Tracheal epithelial cell (primary cell): ENCODE data around the gene RMRP. TPM values are rescaled to one million over a fixed set of nuclear protein-coding genes. Genes with fewer than 3 reads are reported as not detected.

Experiments used
- total RNA-seq: library from RNA; depleted of rRNA; stranded (reverse); fragments of >200 nt; gene quantifications from 2 replicates; pipeline ENCODE4 v1.2.1, GENCODE V29; 2014

Gene RMRP
- total RNA-seq, result 9,806 and 24,624 TPM in 2 replicates

GRCh38 chr9:35657546-35658136 is at the start of gene RMRP:
Gene RMRP (minus strand): TSS chr9:35658019.

GRCh38 chr9:35689542-35690293 is 31.9 kb upstream of the RMRP start, which contains the start of gene TPM2:
Gene TPM2 (minus strand): TSS chr9:35689925. CDS start chr9:35689817, 108 bp downstream.

GRCh38 chr9:35673132-35674024 is 15.6 kb upstream of the RMRP start, which contains the start of gene CA9:
Gene CA9 (plus strand): TSS chr9:35673928. CDS start chr9:35673960, 32 bp downstream.

GRCh38 chr9:35664531-35665470 is 7.0 kb upstream of the RMRP start, which contains the start of gene ARHGEF39:
Gene ARHGEF39 (minus strand): TSS chr9:35665195. CDS start chr9:35665169, 26 bp downstream.

GRCh38 chr9:35658137-35658967 is 533 bp upstream of the RMRP start, which contains the start of gene CCDC107:
Gene CCDC107 (plus strand): TSS chr9:35658292. CDS start chr9:35658380, 88 bp downstream.

GRCh38 chr9:35650341-35651158 is 7.3 kb downstream of the RMRP start, which contains the start of gene SIT1:
Gene SIT1 (minus strand): TSS chr9:35650931. CDS start chr9:35650853, 78 bp downstream.

GRCh38 chr9:35618325-35618727 is 39.5 kb downstream of the RMRP start, which contains the start of gene CD72:
Gene CD72 (minus strand): TSS chr9:35618413. CDS start chr9:35618303, 110 bp downstream.

Other genes starting within 250 kb of the RMRP start
- gene RUSC2, start 167.9 kb downstream of the RMRP start, total RNA-seq, result 4.0 and 10.4 TPM in 2 replicates
- gene TESK1, start 52.8 kb downstream of the RMRP start, total RNA-seq, result 7.7 and 9.4 TPM in 2 replicates
- gene CD72, start 39.6 kb downstream of the RMRP start, total RNA-seq, result 0.72 TPM in 1 of 2 replicates, not detected in the other
- not detected in 2 replicates for gene SIT1, start 7.1 kb downstream of the RMRP start, total RNA-seq
- gene CCDC107, start 273 bp upstream of the RMRP start, total RNA-seq, result 8.1 and 19.5 TPM in 2 replicates
- 1.3 and 4.6 TPM in 2 replicates for gene ARHGEF39, start 7.2 kb upstream of the RMRP start, total RNA-seq
- 9.6 and 35.2 TPM in 2 replicates for gene CA9, start 15.9 kb upstream of the RMRP start, total RNA-seq
- gene TPM2, start 31.9 kb upstream of the RMRP start, total RNA-seq, result 61.0 and 129 TPM in 2 replicates
- gene TLN1, start 74.2 kb upstream of the RMRP start, total RNA-seq, result 92.3 and 171 TPM in 2 replicates
- gene CREB3, start 74.6 kb upstream of the RMRP start, total RNA-seq, result 29.2 and 88.4 TPM in 2 replicates
- gene GBA2, start 91.2 kb upstream of the RMRP start, total RNA-seq, result 26.7 and 30.7 TPM in 2 replicates
- 10.6 and 11.1 TPM in 2 replicates for gene RGP1, start 91.3 kb upstream of the RMRP start, total RNA-seq
- gene MSMP, start 96.3 kb upstream of the RMRP start, total RNA-seq, result not detected in 2 replicates
- gene NPR2, start 133.6 kb upstream of the RMRP start, total RNA-seq, result 8.7 and 12.4 TPM in 2 replicates
- gene SPAG8, start 154.2 kb upstream of the RMRP start, total RNA-seq, result under 0.01 TPM in 1 of 2 replicates, not detected in the other
- 18.8 and 36.4 TPM in 2 replicates for gene HINT2, start 157.0 kb upstream of the RMRP start, total RNA-seq
- gene FAM221B, start 170.7 kb upstream of the RMRP start, total RNA-seq, result not detected in 2 replicates
- 1.9 TPM in 2 replicates for gene TMEM8B, start 171.2 kb upstream of the RMRP start, total RNA-seq
- gene OR13J1, start 212.4 kb upstream of the RMRP start, total RNA-seq, result not detected in 2 replicates
- gene HRCT1, start 248.2 kb upstream of the RMRP start, total RNA-seq, result 0.85 TPM in 1 of 2 replicates, not detected in the other